DMS79 (cell line): Measurements from ENCODE around the gene CIROP.

Experiments
- DNase-seq: peaks from one replicate; lab custom pipeline; 2025; lab: John Stamatoyannopoulos, UW

CIROP gene

DNA sequence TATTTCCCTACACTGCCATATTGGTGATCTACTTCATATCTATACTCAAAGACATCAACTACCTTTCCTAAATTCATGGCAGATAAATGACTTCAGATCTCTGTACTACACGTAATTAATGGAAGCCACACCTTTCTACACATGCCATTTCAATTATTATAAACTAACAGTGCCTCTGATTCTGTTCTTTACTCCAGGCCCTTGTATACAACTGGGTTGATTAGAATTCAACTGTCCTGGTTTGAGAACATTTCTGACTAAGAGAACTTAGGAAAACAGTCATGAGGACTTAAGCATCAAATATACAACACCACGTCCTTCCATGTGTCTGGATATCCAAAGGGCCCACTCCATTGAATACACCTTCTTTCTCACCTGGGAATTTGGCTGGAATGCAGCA is 11.7 kb downstream of the CIROP start:
- no peak for DNase-seq

DNA sequence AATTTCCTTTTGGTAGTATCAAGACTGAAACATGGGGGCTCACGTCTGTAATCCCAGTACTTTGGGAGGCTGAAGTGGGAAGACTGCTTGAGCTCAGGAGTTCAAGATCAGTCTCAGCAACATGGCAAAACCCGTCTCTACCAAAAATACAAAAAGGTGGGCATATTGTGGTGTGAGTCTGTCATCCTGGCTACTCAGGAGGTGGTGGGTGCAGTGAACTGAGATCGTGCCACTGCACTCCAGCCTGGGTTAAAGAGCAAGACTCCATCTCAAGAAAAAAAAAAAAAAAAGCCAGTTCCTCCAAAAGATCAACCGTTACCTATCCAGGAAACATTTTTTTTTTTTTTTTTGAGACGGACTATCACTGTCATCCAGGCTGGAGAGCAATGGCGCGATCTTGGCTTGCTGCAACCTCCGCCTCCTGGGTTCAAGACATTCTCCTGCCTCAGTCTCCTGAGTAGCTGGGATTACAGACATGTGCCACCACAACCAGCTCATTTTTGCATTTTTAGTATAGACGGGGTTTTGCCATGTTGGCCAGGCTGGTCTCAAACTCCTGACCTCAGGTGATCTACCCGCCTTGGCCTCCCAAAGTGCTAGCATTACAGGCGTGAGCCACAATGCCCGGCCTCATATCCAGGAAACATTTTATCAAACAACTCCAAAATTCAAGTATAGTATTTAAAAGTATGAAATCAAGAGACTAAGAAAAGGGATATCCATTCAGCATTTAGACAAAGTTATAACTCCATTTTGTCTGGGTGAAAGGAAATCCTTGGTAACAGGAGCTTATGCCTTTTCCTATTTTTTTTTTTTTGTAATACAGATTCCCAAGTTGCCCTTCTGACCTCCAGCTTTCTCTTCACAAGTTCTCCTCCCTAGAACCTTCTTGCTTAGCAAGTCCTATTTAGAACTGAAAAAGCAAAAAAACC is 13.2 kb downstream of the CIROP start:
- DNase-seq, result no peak

DNA sequence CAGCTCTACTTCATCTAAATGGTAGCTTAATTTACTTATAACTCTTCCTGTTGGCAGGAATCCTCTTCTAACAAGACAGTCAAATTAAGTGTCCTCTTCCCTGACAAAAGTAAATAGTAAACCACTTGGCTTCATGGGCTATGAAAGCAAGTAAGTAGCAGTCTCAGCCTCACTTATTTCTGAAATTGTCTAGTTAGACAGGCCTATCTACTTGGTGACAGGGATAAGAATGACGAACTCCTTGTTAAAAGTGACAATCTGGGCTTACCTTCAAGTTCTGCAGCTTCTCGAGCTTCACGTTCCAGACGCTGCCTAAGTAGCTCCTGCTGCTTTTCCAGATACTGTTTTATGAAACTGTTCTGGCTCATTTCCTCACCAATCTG is 14.5 kb downstream of the CIROP start:
- no peak for DNase-seq

DNA sequence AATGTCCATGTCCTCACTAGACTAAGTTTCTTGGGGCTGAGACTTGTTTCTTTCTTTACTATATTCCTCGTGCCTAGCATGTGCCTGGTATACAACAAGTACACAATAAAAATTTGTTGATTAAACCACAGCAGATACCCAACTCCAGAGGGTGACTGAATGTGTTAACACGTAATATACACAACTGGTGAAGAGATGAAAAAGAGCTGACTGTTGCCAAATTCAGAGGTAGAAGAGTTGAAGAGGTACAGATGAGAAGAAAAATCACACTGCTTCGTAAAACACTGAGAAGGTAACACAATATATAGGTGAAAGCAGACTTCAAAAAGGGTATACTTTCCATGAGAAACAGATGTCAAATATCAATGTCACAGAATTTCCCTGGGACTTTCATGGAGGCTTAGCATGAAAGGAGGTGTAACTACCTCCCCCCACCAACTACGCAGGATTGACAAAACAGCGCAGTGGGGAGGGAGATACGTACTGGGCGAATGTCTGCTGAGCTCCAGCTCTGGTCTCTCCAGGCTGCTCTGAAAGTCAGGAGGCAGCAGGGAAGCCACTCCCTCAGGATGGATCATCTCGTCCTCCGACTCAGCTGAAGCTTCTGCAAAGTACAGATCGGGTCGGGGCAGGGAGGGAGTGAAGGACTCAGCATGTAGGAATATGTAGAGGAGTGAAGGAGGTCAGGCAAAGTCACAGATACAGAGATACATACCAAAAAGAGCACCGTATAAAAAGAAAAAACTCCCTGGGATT is 15.1 kb downstream of the CIROP start:
- DNase-seq, result no peak

DNA sequence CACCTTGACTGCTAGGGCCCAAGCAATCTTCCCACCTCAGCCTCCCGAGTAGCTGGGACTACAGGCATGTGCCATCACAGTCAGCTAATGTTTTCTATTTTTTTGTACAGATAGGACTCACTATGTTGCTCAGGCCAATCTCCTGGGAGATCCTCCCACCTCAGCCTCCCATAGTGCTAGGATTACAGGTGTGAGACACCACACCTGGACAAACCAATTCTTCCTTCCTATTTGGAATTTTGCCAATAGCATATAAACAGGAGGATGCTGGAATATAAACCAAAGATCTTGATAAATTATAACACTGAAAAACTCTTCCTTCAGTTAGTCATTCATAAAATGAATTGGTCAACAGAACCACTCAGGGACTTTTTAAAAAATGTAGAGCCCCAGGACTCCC is 18.2 kb downstream of the CIROP start:
- no peak for DNase-seq

DNA sequence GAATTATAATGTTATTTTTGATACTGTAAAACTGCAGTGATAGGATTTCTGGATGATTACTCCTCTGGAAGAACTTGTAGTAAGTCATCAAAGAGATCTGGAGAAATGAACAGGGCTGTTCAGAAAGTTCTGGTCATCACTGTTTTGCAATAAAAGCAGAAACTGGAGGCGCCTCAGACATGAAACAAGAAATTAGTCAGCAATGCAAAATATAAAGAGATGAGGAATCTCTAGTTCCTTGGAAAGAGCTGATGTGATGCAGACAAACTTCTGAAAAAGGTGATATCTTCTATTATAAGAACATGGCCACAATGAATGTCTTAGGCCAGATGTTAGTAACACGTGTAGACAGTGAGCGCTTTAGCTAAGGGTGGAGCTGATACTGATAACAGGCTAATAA is 19.3 kb downstream of the CIROP start:
- DNase-seq, result no peak

DNA sequence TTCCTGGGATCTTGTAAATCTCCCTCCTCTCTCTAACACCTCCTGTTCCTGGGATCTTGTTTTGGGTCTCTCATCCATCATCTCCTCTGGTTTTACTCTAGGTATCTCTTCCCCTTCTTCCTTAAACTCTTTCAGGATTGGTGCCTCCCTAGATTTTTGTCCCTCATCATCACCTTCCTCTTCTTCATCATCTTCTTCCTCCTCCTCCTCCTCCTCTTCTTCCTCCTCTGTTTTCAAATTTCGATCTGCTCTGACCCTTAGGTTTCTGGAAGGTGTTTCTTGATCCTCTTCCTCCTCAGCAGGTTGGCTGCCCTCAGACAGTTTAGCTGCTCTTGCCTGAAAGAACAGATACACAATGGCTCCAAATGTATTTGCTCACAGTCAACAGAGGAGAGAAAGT is 24.3 kb downstream of the CIROP start:
- no peak for DNase-seq

DNA sequence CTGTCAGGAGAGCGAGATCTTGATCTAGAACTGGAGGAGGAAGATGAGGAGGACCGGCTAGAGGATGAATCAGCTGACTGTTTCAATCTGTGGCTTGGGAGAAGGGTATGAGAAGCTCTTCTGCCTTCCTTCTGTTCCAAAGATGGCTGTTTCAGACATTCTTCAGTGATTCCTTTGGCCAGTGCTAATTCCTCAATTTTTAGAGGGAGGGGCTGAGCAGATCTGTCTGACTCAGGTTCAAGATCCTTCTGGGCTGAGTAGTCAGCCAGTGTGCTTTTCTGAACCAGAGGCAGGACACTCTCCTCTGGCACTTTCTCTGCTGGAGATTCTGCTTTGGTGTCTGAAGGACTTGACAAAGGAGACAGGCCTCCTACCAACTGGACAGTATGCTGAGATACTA is 25.1 kb downstream of the CIROP start:
- DNase-seq, result no peak

DNA sequence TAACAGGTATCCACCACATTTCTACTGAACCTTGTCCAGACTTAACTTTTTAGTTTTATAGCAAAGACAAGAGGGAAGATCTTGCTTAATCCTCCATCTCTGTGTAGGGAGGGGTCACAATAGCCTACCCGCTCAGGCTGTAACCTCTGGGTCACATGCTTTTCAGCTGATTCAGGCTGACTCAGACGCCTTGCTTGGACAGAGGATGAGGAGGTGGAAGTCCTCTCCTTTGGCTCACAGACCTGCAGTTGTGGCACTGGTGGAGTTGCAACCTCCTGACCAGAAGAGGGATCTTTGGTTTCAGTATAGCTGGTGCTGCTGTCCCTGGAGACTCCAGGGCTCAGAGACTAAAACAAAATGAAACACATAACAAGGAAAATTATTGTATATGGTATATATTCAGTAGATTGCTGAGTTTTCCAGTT is 26.1 kb downstream of the CIROP start:
- DNase-seq, result no peak

DNA sequence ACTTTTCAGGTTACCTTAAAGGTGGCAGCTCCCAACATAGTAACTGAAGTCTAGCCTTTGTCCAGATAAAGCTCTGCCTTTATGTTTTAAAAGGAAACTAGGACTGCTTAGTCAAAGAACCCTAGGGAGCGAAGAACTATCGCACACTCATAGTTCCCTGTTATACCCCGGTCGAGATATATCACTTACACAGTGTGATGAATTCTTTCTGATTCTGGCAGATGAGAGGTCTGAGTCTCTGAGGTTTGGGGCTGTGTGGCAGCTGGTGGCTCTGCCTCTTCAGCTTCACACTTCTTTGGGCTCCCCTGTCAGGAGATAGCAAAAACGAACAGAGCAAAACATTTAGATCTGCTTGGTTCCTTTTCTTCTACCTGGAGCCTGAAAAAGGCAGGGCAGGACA is 26.8 kb downstream of the CIROP start:
- DNase-seq, result no peak

DNA sequence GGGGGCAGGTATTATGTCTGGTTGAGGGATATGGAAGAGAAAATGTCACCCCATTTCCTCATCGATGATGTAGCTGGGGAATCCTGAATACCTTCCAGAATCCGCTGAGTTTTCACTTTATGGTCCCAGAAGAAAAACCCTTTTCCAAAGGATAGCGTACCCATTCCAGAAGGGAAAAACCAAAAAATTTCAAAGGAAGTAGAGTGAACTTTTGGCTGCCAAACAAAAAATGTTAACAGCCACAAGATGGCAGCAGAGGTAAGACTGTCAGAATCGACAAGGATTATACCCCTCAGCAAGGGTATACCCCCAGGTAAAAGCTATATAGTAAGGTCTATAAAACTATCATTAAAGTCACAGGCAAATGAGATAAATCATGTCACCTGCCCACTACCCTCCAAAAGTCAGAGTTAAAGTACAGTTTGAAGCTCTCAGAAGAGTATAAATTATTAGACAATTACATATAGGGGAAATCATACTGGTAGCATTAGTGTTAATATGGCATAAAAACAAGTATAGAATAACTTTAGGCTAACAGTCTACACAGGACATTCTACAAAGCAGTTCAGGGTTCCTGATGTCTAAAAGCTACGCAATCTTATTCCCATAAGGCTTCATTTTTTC is 27.9 kb downstream of the CIROP start:
- no peak for DNase-seq

DNA sequence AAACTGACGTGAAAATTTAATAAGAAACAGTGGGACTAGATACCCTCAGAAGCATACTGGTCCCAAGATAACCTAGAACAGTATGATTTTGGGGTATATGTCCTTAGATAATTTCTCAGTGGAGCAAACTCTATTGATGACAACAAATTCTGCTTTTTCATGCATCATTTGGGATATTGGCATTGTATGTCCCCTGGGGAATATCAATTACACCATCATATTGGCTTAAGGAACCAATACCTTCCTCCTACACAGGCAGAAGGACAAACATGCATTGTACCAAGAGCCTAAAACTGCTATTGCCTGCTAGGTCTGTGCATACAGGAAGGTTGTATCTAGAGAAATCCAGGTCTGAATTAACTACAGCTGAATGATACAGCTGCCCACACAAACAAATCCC is 29.9 kb downstream of the CIROP start:
- no peak for DNase-seq

DNA sequence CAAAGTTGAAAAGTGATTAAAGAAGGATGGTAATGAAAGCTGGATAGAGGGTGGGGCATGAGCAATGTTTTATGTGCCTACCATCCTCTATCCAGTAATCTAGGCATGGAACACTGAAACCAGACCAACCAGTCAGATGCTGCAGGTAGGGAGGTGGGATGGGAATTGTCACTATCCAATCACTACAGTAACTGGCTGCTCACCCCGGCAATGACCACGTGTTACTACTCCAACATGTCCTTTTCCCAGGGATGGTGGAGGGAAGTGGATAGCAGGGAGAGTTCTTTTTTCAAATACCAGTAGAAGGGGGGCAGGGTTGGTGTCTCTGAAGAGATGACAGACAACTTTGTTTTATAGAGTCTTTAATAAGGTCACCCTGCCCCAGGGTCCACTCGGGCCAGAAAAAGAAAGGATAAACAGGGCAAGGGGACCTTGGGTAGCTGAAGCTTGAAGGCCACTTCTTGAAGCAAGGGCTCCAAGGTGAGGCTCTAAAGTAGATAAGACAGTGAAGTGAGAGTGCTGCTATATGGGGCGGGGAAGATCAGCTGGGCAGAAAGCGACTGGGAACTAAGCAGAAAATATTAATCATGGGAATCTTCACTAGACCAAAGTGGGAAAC is 32.8 kb downstream of the CIROP start:
- DNase-seq, result no peak

DNA sequence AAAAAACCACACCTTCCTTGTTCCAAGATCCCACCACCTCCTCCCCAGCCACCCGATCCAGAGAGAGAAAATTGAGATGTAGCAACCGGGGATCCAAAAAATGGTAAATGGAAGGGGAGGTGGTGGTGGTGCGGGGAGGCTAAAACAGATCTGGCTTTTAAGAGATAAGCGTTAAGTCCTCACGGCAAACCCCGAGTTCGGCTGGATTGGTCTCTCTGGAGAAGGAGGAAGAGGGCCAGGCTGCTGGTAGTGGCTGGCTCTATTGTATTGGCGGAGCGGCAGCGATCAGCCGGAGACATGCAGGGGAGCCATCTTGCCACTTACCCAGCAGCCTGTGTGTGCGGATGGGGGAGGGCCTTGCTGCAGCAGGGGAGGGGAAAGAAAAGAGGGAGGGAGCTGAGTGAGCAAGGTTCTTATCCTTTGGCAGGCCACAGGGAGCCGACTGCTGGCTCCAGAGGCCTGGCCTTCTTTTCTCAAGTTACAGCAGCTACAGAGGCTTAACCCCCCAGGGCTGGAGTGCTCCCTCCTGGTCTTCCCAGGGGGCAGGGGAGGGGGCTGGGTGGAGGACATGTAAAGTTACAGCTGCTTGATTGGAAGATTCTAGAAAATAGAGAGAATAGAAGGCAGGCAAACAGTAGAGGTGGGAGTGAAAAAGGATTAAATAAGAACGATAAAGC is 33.4 kb downstream of the CIROP start:
- no peak for DNase-seq

DNA sequence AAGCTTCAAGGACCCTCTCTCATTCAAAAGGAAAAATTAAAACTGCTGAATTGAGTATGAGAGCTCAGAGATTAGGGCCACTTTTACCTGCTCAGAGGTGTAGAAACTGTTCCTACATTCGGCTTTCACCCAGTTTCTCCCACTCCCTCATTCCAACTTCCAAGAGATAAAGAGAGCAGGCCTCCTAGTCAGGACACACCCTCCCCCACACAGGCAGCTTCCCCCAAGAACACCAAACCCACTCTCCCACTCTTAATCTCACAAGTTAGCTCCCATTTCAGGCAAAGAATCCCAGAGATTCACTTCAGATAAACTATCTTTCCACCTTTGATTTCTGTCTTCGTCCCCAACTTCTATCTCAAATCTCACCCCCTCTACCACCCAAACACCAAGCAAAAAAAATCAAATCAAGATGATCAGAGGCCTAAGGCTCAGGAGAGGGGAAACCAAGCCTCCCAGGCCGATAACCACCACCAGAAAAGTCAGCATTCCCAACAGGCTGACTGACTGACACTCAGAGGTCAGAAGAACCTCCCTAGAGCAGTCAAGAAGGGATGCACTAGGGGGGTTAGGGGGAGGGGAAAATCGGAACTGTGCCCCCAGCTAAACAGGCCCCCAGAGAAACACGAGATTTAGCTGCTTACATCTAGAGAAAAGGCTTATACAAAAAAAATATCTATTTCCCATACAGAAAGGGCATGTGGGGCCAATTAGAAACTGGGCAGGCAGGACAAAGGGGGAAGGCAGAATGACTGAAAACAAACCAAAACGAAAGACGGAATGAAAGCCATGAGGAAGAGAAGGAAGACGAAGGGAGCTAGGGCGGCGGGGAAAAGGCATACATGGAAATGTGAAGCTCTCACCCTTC is 34.3 kb downstream of the CIROP start:
- no peak for DNase-seq

DNA sequence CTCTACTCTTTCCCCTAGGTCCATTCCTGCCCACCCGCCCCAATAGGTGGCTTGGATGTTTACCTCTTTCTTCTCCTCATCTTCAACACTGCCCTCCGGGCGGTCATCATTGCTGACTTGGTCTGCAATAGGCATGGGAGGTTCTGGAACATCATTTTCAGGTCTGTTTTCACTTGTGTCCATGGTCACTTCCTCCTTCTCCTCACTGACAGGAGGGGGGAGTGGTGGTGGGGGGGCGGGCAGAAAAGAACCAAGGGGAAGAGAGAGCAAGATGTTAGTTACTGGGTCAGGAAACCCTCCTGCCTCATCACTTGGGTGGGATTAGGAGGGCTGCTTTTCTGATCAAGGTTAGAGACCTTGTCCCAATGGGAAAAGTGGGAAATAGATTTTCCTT is 35.4 kb downstream of the CIROP start:
- DNase-seq, result no peak

DNA sequence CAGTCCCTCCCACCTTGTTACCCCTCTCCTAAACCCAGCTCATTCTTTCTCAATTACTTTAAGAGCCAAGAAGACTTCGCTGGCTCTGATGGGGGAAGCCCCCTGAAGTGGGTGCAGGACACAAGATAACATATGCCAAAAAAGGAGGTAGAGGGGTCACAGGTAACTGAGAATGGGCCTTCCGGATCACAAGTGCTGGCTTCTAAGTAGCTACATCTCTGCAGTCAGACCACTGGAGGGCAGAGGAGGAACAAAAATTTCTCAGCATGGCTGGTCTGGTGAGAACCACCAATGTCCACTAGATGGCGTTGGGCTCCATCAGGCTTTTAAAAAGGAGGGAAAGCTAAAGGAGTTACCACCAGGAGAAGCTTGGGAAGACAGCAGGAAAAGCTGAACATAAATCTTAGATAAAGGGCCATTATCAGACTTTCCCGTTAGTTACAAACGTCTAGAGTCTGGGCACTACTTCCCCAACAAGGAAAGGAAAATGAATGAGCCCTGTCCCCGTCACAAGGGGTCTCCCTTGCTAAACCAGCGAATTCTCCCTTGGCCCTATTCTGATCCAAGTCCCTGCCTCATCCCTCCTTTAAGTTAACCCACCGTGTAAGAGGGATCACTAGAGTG is 35.9 kb downstream of the CIROP start:
- no peak for DNase-seq

DNA sequence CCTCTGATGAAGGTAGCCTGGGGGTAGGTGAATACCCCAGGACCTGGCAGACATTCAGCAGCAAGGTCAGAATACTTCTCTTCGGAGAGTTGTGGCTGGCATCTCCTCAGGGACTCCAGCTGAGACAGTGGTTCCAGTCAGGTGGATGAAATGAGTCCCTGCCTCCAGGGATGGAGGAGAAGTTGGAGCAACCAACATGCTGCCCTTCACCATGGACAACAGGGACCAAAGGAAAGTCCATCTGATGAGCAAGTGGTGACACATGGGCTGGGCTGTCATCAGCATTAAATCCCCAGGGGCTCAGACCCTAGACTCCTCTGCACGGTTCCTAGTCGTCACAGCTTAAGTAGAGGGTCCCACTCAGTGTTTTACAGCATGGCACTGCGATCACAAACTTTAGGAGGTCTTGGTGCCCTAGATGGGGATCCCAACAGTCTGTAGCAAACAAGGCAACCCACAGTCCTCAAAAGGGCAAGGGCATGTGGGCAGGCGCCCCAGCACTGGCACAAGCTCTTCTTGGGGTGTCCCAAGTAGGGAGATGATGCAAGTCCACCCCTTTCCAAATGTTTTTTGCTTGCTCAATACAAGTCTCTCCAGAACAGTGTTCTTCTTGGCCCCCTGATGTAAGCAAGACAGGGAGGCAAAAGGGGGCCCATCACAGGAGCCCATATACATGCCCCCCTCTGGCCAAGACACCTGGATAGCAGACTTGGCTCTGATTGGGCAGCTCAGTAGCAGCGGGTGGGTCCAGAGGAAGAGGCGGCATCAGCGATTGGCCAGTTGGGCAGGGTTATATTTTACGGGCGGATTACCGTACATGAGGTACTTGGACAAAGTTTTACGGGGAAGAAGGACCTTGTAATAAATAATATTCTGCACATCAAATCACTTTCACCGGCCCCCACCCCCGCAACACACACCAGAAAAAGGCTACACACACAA is 36.7 kb downstream of the CIROP start:
- DNase-seq, result no peak
